Heart left ventricle (tissue), 16 donors: Measurements from ENCODE around the gene STK11IP. TPM values are rescaled to one million over a fixed set of nuclear protein-coding genes. Genes with fewer than 3 reads are reported as not detected.

ENCODE experiments used
- ATAC-seq, 4 donors: fragments of 200-7000 bp; cut with Tn5 transposase; one replicate each; pipeline ENCODE4 v1.9.1; 2020 to 2022; ENCODE audit warnings: moderate library complexity in 4 of 4, mild to moderate bottlenecking in 3 of 4, moderate number of reproducible peaks in 1 of 4
- DNase-seq, 5 donors: peaks; one replicate each; pipeline ENCODE4 v3.0.0-alpha.2; 2020
- H3K27ac ChIP-seq, 12 donors: fragments of 200-600 bp; sonication (generic) in 4 of 12; one replicate each; pipeline versions ENCODE4 v1.5.0 to v1.8.0; 2016 to 2022; ENCODE audit warnings: mild to moderate bottlenecking in 2 of 12
- H3K27me3 ChIP-seq, 9 donors: fragments of 200-600 bp; sonication (generic) in 2 of 9; one replicate each; pipeline versions ENCODE4 v1.5.1 to v1.8.0; 2016 to 2022; ENCODE audit warnings: mild to moderate bottlenecking in 3 of 9
- H3K36me3 ChIP-seq, 9 donors: fragments of 200-600 bp; sonication (generic) in 2 of 9; one replicate each; pipeline versions ENCODE4 v1.5.0 to v1.8.0; 2018 to 2022; ENCODE audit warnings: mild to moderate bottlenecking in 2 of 9
- H3K4me1 ChIP-seq, 12 donors: fragments of 200-600 bp; sonication (generic) in 4 of 12; one replicate each; pipeline versions ENCODE4 v1.5.0 to v1.8.0; 2016 to 2022; ENCODE audit warnings: mild to moderate bottlenecking in 3 of 12
- H3K4me3 ChIP-seq, 12 donors: fragments of 200-600 bp; sonication (generic) in 4 of 12; one replicate each; pipeline versions ENCODE4 v1.5.0 to v1.8.0; 2017 to 2022; ENCODE audit warnings: mild to moderate bottlenecking in 9 of 12, moderate library complexity in 4 of 12
- H3K9me3 ChIP-seq, 12 donors: fragments of 200-600 bp; sonication (generic) in 4 of 12; one replicate each; pipeline versions ENCODE4 v1.5.0 to v1.8.0; 2016 to 2022; ENCODE audit warnings: mild to moderate bottlenecking in 1 of 12
- CTCF ChIP-seq, 12 donors: fragments of 200-600 bp; sonication (generic) in 4 of 12; IDR thresholded peaks; one replicate each; pipeline versions ENCODE4 v1.5.0 to v1.8.0; 2018 to 2022; ENCODE audit warnings: antibody characterized with exemption in 12 of 12, mild to moderate bottlenecking in 5 of 12
- POLR2A ChIP-seq, 2 donors: fragments of 450-650 bp; IDR thresholded peaks; one replicate each; pipeline ENCODE4 v1.6.1; 2017; ENCODE audit warnings: antibody characterized with exemption in 2 of 2, mild to moderate bottlenecking in 2 of 2, moderate library complexity in 2 of 2
- WGBS, 4 donors: extraction: QIAGEN DNeasy Blood & Tissue Kit in 2 of 4; methylation state at CpG; one replicate each; pipeline versions ENCODE4 v1.1.5 to v1.1.7; 2013 to 2018; 5-methylcytosine and 5-hydroxymethylcytosine counted together
- intact Hi-C, 10 donors: fragments of 100-400 bp; cut with DNase I; formaldehyde crosslinking; loops; one replicate each; pipeline versions ENCODE4 v1.11.1 to v1.14.2; 2022
- polyA plus RNA-seq, 2 donors: library from polyadenylated mRNA; stranded (reverse); fragments of 200-250 nt; gene quantifications; one replicate each; pipeline ENCODE4 v1.2.3, GENCODE V29; 2013
- total RNA-seq, 9 donors: library from RNA; depleted of rRNA in 2 of 9; stranded (reverse); fragments of >200 nt in 2 of 9; fragmentation: NEBNext Ultra II Directional in 3 of 9; extraction: Animal tissue kit (Norgen Biotek cat#: 25700) in 3 of 9; gene quantifications; one replicate each; pipeline versions ENCODE4 v1.1.0 to v1.2.4, GENCODE V29; 2016 to 2023
- donor health status: ischemic (EF 13 %, LVEDD 7.1; RV severe dilation, severe dysfunction).
- donor health status: healthy with polysubstance abuse.
- donor health status: DM: no; HTN: yes; CAD: no.
- donor health status: DM: no; HTN: no; CAD: no.
- donor health status: ischemic (EF 25% LVEDD 6.9; RV normal size, moderate dysfunction).
- donor health status: ischemic (EF 25% LVEDD 5.7; RV mildly dilated, moderate dysfunction).
- donor health status: healthy.
- donor health status: DM: yes; HTN: yes; CAD: no.
- donor health status: ischemic (EF 35%, LVEDD 5.7; RV mildly dilated, moderate dysfunction).
- donor health status: nonischemic (EF 11% LVEDD 7.7; RV severe dilation, severe dysfunction).
- donor health status: DM: yes; HTN: yes; CAD: no.
- donor health status: PGD.
- donor health status: ischemic (EF 29% LVEDD 5.4; RV normal size, mild dysfunction).
- donor health status: nonischemic (EF 23%, LVEDD 6.1; RV moderate dilation, normal function).

The STK11IP gene
- total and polyA plus RNA-seq, 11 donors: 7.3 to 24.1 (median 14.9) TPM

DNA sequence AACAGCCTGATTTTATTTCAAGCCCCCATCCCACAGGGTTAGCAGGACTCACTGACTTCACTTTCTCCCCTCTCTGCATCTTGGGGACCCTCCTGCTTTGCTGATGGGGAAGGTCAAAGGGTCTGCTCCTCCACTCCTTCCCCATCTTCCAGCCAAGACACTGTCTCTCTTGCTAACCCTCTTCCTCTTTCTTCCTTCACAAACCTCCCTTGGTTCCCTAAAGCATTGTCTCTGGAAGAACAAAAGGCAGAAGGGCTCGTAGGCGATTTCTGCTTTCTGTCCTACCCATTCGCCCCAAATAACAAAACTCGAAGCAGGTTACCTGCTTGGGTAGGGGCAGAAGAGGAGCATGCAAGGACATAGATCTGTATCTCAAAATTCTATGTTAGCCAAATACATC is 24.3 kb downstream of the STK11IP start:
- no peak for ATAC-seq
- H3K9me3 ChIP-seq: no peaks in the 10 kb centered on the region
- H3K4me3 ChIP-seq: no peak overlapping the region
- TF ChIP-seq POLR2A (IDR thresholded peaks at IDR 0.05) (no peak), CTCF (IDR thresholded peaks at IDR 0.05) (no peak)
- peak overlapping the region in 4 of 12 donors; percentile 44 to 98 (median 82) for H3K27ac ChIP-seq
- intact Hi-C loops: loop anchor here in 1 of 10 donors (10.0 kb wide), 1 partner anchor 217 kb away; no protein-coding TSS in a partner anchor
- peaks cover 0 to 65% (median 14%) of the 10 kb centered on the region in 12 donors for H3K4me1 ChIP-seq
- no peaks in the 10 kb centered on the region for H3K36me3 ChIP-seq
- DNase-seq: no peak
- H3K27me3 ChIP-seq: no peaks in the 10 kb centered on the region
- 72 to 80% (median 79%) methylated on average over 4 of the region's 4 CpGs for WGBS, 4 donors

DNA sequence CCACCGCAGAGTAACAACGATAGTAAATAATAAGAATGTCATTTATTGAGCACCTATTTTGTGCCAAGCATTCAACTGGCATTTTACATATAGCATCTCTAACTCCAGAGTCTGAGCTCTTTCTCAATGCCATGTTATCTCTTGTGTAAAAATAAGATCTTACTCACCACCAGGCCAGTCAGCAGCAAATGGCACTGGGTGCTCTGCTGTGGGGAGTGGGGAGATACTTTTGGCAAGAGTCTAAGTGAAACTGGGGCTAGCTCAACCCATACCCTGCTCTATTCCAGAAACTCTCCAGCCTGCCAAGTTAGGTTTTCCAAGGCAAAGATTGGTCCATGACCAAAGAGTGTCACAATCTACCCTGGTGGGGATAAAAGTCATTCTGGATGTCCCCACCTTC is 24.8 kb downstream of the STK11IP start:
- no peak for TF ChIP-seq CTCF (IDR thresholded peaks at IDR 0.05)
- no peak for TF ChIP-seq POLR2A (IDR thresholded peaks at IDR 0.05)
- no peaks in the 10 kb centered on the region for H3K27me3 ChIP-seq
- H3K27ac ChIP-seq: peak overlapping the region in 6 of 12 donors; percentile 27 to 98 (median 58)
- DNase-seq (no peak), ATAC-seq (peak in 3 of 4 donors; percentile 15 to 67 (median 57))
- intact Hi-C loops: loop anchor here in 1 of 10 donors (10.0 kb wide), 1 partner anchor 218 kb away; no protein-coding TSS in a partner anchor
- WGBS, 4 donors: 81 to 93% (median 90%) methylated on average over 2 of the region's 2 CpGs
- H3K9me3 ChIP-seq: no peaks in the 10 kb centered on the region
- no peaks in the 10 kb centered on the region for H3K36me3 ChIP-seq
- H3K4me1 ChIP-seq: peaks cover 0 to 63% (median 12%) of the 10 kb centered on the region in 12 donors
- no peak overlapping the region for H3K4me3 ChIP-seq

- Histone ChIP-seq H3K27ac (peak overlapping the region in 10 of 12 donors; percentile 58 to 100 (median 94)), H3K27me3 (peaks cover 0 to 12% (median 6%) of the 10 kb centered on the region in 9 donors), H3K36me3 (no peaks in the 10 kb centered on the region), H3K4me3 (no peak overlapping the region), H3K9me3 (no peaks in the 10 kb centered on the region), H3K4me1 (peaks cover 0 to 60% (median 5%) of the 10 kb centered on the region in 12 donors)
- WGBS, 4 donors: 45 to 71% (median 55%) methylated on average over 5 to 6 of the region's 6 CpGs
- DNase-seq (peak in 2 of 5 donors; percentile 76 to 83), ATAC-seq (peak; percentile 49 to 67 (median 64))
- no peak for TF ChIP-seq CTCF (IDR thresholded peaks at IDR 0.05)
- no peak for TF ChIP-seq POLR2A (IDR thresholded peaks at IDR 0.05)
- intact Hi-C loops: loop anchor here in 1 of 10 donors (10.0 kb wide), 1 partner anchor 220 kb away; no protein-coding TSS in a partner anchor
These were observed 26.9 kb downstream of the STK11IP start for GRCh38 chr2:219624565-219624964.

GRCh38 chr2:219625179-219625578 is 27.5 kb downstream of the STK11IP start:
- no peaks in the 10 kb centered on the region for H3K9me3 ChIP-seq
- H3K27ac ChIP-seq: peak overlapping the region in 10 of 12 donors; percentile 49 to 100 (median 94)
- H3K4me3 ChIP-seq: no peak overlapping the region
- H3K27me3 ChIP-seq: peaks cover 0 to 12% (median 6%) of the 10 kb centered on the region in 9 donors
- ATAC-seq: no peak
- no peak for DNase-seq
- TF ChIP-seq POLR2A (IDR thresholded peaks at IDR 0.05) (no peak), CTCF (IDR thresholded peaks at IDR 0.05) (no peak)
- intact Hi-C loops: loop anchor here in 2 of 10 donors (5.0 to 10.0 kb wide), 2 partner anchors 53 to 220 kb away; partner anchors contain the start of genes INHA (in 1 of the 2) and OBSL1 (in 1 of the 2)
- 80 to 91% (median 88%) methylated on average over 5 of the region's 5 CpGs for WGBS, 4 donors
- H3K36me3 ChIP-seq: no peaks in the 10 kb centered on the region
- H3K4me1 ChIP-seq: peaks cover 0 to 65% (median 5%) of the 10 kb centered on the region in 12 donors
